OCI-LY3 (cell line): Measurements from ENCODE around the gene MRPL16.
"Not testable (repeated sequence)": the region's sequence is repeated elsewhere in the genome, so short reads cannot be mapped to it uniquely, and the experiment has no call there.

Experiments
- H2AFZ ChIP-seq: fragments of 200-600, 300-600 bp; shearing (Covaris generic); 2 replicates; pipeline ENCODE4 v1.6.0; 2014; ENCODE audit warnings: antibody characterized with exemption, low read depth, low read length
- H3K27ac ChIP-seq: fragments of 200-600, 300-600 bp; sonication (generic); 2 replicates; pipeline ENCODE4 v1.5.1; 2014; ENCODE audit warnings: mild to moderate bottlenecking, low read length, moderate library complexity, mixed read lengths
- H3K27me3 ChIP-seq: fragments of 200-600, 300-600 bp; sonication (generic); 2 replicates; pipeline ENCODE4 v1.6.1; 2014; ENCODE audit warnings: low read depth, low read length, mixed read lengths
- H3K36me3 ChIP-seq: fragments of 200-600, 300-600 bp; sonication (generic); replicated peaks from 2 replicates; pipeline ENCODE3; 2014; ENCODE audit warnings: low read depth, low read length, mixed read lengths
- H3K4me1 ChIP-seq: fragments of 300-600, 200-600 bp; sonication (generic); 2 replicates; pipeline ENCODE4 v1.6.1; 2014; ENCODE audit warnings: low read length, mixed read lengths
- H3K4me2 ChIP-seq: fragments of 200-600, 300-600 bp; sonication (generic); 2 replicates; pipeline ENCODE4 v1.6.1; 2014; ENCODE audit warnings: low read length, mixed read lengths
- H3K4me3 ChIP-seq: fragments of 300-600, 200-600 bp; sonication (generic); 2 replicates; pipeline ENCODE4 v1.5.1; 2014; ENCODE audit warnings: antibody characterized with exemption, mild to moderate bottlenecking, low read length, moderate library complexity
- H3K79me2 ChIP-seq: fragments of 300-600, 200-600 bp; shearing (Covaris generic); 2 replicates; pipeline ENCODE4 v1.6.1; 2014; ENCODE audit warnings: mild to moderate bottlenecking, low read length, mixed read lengths
- H3K9ac ChIP-seq: fragments of 300-600, 200-600 bp; shearing (Covaris generic); 2 replicates; pipeline ENCODE4 v1.6.0; 2014; ENCODE audit warnings: mild to moderate bottlenecking, low read length, moderate library complexity
- H3K9me3 ChIP-seq: fragments of 200-600, 300-600 bp; shearing (Covaris generic); 2 replicates; pipeline ENCODE4 v1.6.1; 2014; ENCODE audit warnings: low read length, mixed read lengths; ENCODE audit not compliant: insufficient read depth
- H4K20me1 ChIP-seq: fragments of 200-600, 300-600 bp; sonication (generic); 2 replicates; pipeline ENCODE4 v1.6.1; 2016; ENCODE audit warnings: low read length, mixed read lengths; ENCODE audit not compliant: insufficient read depth
- EZH2phosphoT487 ChIP-seq: fragments of 200-600 bp; shearing (Covaris generic); IDR thresholded peaks from 2 replicates; pipeline ENCODE4 v1.6.1; 2018; ENCODE audit warnings: antibody characterized with exemption, mixed run types, low read depth
- TF ChIP-seq, protein P1 (sequence below): fragments of 200-600, 300-600 bp; sonication (generic); IDR thresholded peaks from 2 replicates; pipeline ENCODE4 v1.5.1; 2014; ENCODE audit warnings: antibody characterized with exemption, low read length, low read depth

Gene MRPL16

DNA sequence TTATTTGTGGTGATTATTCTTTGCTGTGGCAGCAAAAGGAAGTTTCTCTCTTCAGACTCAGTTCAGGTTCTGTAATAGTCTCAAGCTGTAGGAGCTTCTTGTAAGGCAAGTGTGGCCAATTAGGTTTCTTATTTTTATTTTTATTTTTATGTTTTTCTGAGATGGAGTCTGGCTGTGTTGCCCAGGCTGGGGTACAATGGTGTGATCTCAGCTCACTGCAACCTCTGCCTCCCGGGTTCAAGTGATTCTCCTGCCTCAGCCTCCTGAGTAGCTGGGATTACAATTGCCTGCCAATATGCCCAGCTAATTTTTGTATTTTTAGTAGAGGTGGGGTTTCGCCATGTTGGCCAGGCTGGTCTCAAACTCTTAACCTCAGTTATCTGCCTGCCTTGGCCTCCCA, 39.0 kb upstream of the MRPL16 start:
- H3K4me2 ChIP-seq, H3K9ac ChIP-seq, H3K36me3 ChIP-seq, H3K9me3 ChIP-seq, H3K27me3 ChIP-seq, H3K79me2 ChIP-seq, H3K4me1 ChIP-seq, H3K27ac ChIP-seq, H2AFZ ChIP-seq, H4K20me1 ChIP-seq, H3K4me3 ChIP-seq: not testable (repeated sequence)

DNA sequence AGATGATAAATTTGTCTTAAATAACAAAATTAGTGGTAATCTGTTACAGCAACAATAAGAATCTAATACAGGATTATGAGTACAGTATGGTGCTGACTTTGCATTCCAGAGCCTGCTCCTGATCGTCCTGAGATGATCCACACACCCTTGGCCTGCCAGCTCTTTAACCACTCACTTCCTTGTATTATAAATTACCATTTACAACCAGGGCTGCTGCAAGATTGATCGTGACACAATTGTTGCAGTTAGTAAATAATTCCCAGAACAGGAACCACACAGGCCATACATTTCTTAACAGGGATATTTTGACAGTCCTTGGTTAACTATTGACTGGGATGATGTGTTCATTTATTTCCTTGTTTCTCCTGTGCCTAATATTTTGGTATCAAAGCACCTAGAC, 38.6 kb upstream of the MRPL16 start:
- Histone ChIP-seq H3K4me3 (no peak overlapping the region), H3K4me1 (no peaks in the 10 kb centered on the region), H3K9me3 (no peaks in the 10 kb centered on the region), H3K27ac (no peak overlapping the region), H3K27me3 (no peaks in the 10 kb centered on the region; the same call in none of the 2 replicates), H3K79me2 (no peaks in the 10 kb centered on the region), H4K20me1 (no peaks in the 10 kb centered on the region), H3K4me2 (no peak overlapping the region), H2AFZ (no peak overlapping the region), H3K36me3 (no peaks in the 10 kb centered on the region), H3K9ac (no peak overlapping the region)
- TF ChIP-seq, protein P1, sequence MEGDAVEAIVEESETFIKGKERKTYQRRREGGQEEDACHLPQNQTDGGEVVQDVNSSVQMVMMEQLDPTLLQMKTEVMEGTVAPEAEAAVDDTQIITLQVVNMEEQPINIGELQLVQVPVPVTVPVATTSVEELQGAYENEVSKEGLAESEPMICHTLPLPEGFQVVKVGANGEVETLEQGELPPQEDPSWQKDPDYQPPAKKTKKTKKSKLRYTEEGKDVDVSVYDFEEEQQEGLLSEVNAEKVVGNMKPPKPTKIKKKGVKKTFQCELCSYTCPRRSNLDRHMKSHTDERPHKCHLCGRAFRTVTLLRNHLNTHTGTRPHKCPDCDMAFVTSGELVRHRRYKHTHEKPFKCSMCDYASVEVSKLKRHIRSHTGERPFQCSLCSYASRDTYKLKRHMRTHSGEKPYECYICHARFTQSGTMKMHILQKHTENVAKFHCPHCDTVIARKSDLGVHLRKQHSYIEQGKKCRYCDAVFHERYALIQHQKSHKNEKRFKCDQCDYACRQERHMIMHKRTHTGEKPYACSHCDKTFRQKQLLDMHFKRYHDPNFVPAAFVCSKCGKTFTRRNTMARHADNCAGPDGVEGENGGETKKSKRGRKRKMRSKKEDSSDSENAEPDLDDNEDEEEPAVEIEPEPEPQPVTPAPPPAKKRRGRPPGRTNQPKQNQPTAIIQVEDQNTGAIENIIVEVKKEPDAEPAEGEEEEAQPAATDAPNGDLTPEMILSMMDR: no peak
- no peak for TF ChIP-seq EZH2phosphoT487

DNA sequence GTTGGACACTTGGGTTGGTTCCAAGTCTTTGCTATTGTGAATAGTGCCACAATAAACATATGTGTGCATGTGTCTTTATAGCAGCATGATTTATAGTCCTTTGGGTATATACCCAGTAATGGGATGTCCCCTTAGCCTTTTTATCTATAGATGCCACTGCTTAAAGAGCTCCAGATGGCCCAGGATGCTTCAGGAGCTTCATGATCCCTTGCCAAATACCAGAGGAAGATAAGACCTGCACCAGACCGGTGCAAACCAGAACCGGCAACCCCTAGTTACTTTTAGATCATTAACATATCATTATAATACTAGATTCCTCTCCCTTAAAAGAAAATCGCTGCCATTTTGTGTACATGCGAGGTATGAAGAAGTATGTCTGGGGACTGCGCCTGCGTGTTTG, 37.9 kb upstream of the MRPL16 start:
- not testable (repeated sequence) for H2AFZ ChIP-seq, H3K79me2 ChIP-seq

DNA sequence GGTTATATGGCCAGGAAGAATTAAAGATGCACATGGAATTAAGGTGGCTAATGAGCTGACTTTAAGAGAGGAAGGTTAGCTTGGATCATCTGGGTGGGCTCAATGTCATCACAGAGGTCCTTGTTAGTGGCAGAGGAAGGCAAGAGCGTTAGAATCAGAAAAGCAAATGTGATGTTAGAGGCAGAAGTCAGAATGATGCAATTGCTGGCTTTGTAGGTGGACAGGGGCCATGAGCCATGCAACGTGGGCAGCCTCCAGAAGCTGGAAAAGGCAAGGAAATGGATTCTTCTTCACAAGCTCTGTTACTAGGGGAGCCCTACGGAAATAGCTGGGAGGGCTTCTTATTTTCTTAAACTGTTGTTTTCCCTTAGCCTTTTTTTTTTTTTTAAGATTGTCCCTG, 37.0 kb upstream of the MRPL16 start:
- Histone ChIP-seq H3K9me3 (no peaks in the 10 kb centered on the region), H3K4me1 (no peaks in the 10 kb centered on the region), H3K4me3 (no peak overlapping the region), H3K27me3 (no peaks in the 10 kb centered on the region), H3K36me3 (no peaks in the 10 kb centered on the region), H3K79me2 (no peaks in the 10 kb centered on the region), H3K9ac (no peak overlapping the region), H2AFZ (no peak overlapping the region), H3K27ac (no peak overlapping the region), H4K20me1 (no peaks in the 10 kb centered on the region), H3K4me2 (no peak overlapping the region)
- TF ChIP-seq, protein P1: no peak
- TF ChIP-seq EZH2phosphoT487: no peak

More for the DNA sequence above, 37.9 kb upstream of the MRPL16 start:
- H3K9ac ChIP-seq, H3K27ac ChIP-seq, H3K27me3 ChIP-seq, H3K36me3 ChIP-seq, H3K4me1 ChIP-seq, H3K9me3 ChIP-seq, H3K4me3 ChIP-seq, H3K4me2 ChIP-seq, H4K20me1 ChIP-seq: not testable (repeated sequence)

DNA sequence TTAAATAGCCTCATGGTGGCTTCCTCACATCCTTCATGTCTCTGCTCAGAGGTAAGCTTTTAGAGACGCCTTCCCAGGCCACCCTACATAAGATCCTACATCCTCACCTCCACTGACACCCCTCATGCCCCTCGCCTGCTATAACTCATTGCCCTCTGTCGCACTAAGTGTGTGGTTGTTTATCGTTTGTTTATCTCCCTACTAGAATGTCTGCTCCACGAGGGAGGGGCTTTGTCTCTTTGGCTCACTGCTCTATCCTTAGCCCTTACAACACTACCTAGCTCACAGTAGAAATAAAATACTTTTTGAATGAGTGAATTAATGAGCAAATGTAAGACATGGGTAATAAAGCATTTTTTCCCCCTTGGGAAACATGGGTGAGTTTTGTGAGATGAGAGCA, 36.0 kb upstream of the MRPL16 start:
- Histone ChIP-seq H3K36me3 (no peaks in the 10 kb centered on the region), H4K20me1 (no peaks in the 10 kb centered on the region), H3K4me3 (no peak overlapping the region), H3K9ac (no peak overlapping the region), H2AFZ (no peak overlapping the region), H3K27ac (no peak overlapping the region), H3K27me3 (no peaks in the 10 kb centered on the region), H3K79me2 (no peaks in the 10 kb centered on the region), H3K9me3 (no peaks in the 10 kb centered on the region), H3K4me1 (no peaks in the 10 kb centered on the region), H3K4me2 (no peak overlapping the region)
- TF ChIP-seq, protein P1: no peak
- no peak for TF ChIP-seq EZH2phosphoT487
